Natural killer cell (primary cell): Measurements from ENCODE around the gene PGAP3. TPM values are rescaled to one million over a fixed set of nuclear protein-coding genes. Genes with fewer than 3 reads are reported as not detected.

Source experiments
- ATAC-seq, 3 donors: fragments of 150-1000 bp in 2 of 3; fragments of 200-7000 bp in 1 of 3; cut with Tn5 transposase; 1 replicate in 1 of 3; 2 replicates in 2 of 3; pipeline ENCODE4 v1.10.0; 2021; ENCODE audit warnings: mild to moderate bottlenecking in 2 of 3, moderate library complexity in 2 of 3
- DNase-seq, 2 donors: peaks; one replicate each; pipeline versions ENCODE4 v3.0.0 to v3.0.0-alpha.2; 2013 to 2021; ENCODE audit warnings: mixed read lengths in 1 of 2
- H3K27ac ChIP-seq: one replicate; pipeline ENCODE4 v1.5.1; 2013; ENCODE audit warnings: mild to moderate bottlenecking, low read length
- H3K27me3 ChIP-seq: one replicate; pipeline ENCODE4 v1.6.1; 2013; ENCODE audit warnings: low read length; ENCODE audit not compliant: control insufficient read depth, insufficient read depth
- H3K36me3 ChIP-seq: one replicate; pipeline ENCODE4 v1.6.1; 2013; ENCODE audit warnings: low read length; ENCODE audit not compliant: control insufficient read depth, insufficient read depth
- H3K4me1 ChIP-seq: one replicate; pipeline ENCODE4 v1.6.1; 2013; ENCODE audit warnings: low read length; ENCODE audit not compliant: control insufficient read depth, insufficient read depth
- H3K4me3 ChIP-seq: one replicate; pipeline ENCODE4 v1.5.1; 2013; ENCODE audit warnings: low read length
- H3K9me3 ChIP-seq: one replicate; pipeline ENCODE4 v1.6.1; 2013; ENCODE audit warnings: low read length; ENCODE audit not compliant: control insufficient read depth, insufficient read depth
- H3K27ac Mint-ChIP-seq, 2 donors: one replicate each; pipeline ENCODE4 v1.8.0; 2022; ENCODE audit warnings: mild to moderate bottlenecking in 2 of 2, mixed read lengths in 2 of 2, moderate library complexity in 1 of 2
- H3K27me3 Mint-ChIP-seq, 2 donors: one replicate each; pipeline ENCODE4 v1.8.0; 2022; ENCODE audit warnings: low read depth in 2 of 2, mixed read lengths in 2 of 2
- H3K36me3 Mint-ChIP-seq: one replicate; pipeline ENCODE4 v1.8.0; 2022; ENCODE audit warnings: mixed read lengths
- H3K4me1 Mint-ChIP-seq, 2 donors: one replicate each; pipeline ENCODE4 v1.8.0; 2022; ENCODE audit warnings: mixed read lengths in 2 of 2
- H3K4me3 Mint-ChIP-seq: one replicate; pipeline ENCODE4 v1.8.0; 2022; ENCODE audit warnings: mild to moderate bottlenecking, moderate library complexity, mixed read lengths
- H3K9me3 Mint-ChIP-seq, 2 donors: one replicate each; pipeline ENCODE4 v1.8.0; 2022; ENCODE audit warnings: mixed read lengths in 2 of 2
- WGBS: methylation state at CpG from one replicate; pipeline ENCODE4 v1.1.7; 2013; ENCODE audit warnings: missing lambda C conversion rate; ENCODE audit not compliant: insufficient coverage; 5-methylcytosine and 5-hydroxymethylcytosine counted together
- intact Hi-C: fragments of 100-400 bp; cut with micrococcal nuclease; formaldehyde crosslinking; loops from one replicate; pipeline ENCODE4 v1.14.2; 2022
- total RNA-seq, 4 donors: library from RNA; stranded (reverse); fragments of 120-200 nt in 1 of 4; gene quantifications; one replicate each; pipeline versions ENCODE4 v1.2.3 to v1.2.4, GENCODE V29; 2013 to 2022
- TF ChIP-seq, protein P1 (sequence below): fragments of 200-600 bp; IDR thresholded peaks from one replicate; pipeline ENCODE4 v1.8.0; 2022; ENCODE audit warnings: antibody characterized with exemption

Gene PGAP3
- total RNA-seq, 3 donors from 2014 or later (not counting 1 experiment from before 2014, with no cell fraction given) = 45.8 to 57.8 (median 52.4) TPM

DNA sequence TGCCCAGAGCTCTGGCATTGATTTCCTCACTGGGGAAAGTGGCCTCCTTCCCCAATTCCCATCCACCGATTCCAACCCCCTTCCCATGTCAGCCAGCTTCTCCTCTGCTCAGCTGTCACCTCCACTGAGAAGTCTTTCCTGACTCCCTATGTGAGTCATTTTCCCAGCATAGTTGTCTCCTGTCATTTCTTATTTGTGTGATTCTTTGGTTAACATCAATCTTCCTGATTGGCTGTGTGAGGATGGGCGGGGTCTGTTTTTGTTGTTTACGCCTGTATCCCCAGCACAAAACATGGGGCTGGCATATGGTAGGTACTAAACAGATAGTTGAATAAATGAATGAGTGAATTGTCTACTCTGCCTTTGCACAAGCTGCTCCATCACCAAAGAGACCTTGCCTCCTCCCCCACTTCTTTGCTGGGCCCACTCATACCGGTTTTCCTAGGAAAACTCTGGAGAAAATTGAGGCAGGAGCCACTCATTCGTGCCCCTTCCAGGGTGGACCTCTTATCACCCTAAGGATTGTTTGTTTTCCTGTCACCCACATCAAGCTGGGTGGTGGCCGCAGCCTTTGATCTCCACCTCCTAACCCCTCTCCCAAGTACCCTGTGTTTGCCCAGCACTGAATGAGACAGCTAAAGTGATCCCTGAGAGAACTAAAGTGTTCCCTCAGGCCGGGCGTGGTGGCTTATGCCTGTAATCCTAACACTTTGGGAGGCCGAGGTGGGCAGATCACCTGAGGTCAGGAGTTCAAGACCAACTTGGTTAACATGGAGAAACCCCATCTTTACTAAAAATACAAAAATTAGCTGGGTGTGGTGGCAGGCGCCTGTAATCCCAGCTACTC lies 48.7 kb upstream of the PGAP3 start:
- Mint-ChIP-seq H3K4me3 (no peak overlapping the region), H3K36me3 (no peaks in the 10 kb centered on the region), H3K27me3 (peaks cover 18 to 27% of the 10 kb centered on the region in 2 donors), H3K9me3 (no peaks in the 10 kb centered on the region), H3K4me1 (peaks cover 6 to 20% of the 10 kb centered on the region in 2 donors), H3K27ac (no peak overlapping the region)
- H3K36me3 ChIP-seq = no peaks in the 10 kb centered on the region
- WGBS = 89% methylated on average over 10 of the region's 10 CpGs
- no peak overlapping the region for H3K27ac ChIP-seq
- no peak for ATAC-seq
- H3K27me3 ChIP-seq = peaks cover 21% of the 10 kb centered on the region
- intact Hi-C loops = loop anchor here (10.0 kb wide), 1 partner anchor 62 kb away; no protein-coding TSS in a partner anchor
- H3K9me3 ChIP-seq = no peaks in the 10 kb centered on the region
- no peak for DNase-seq
- no peak overlapping the region for H3K4me3 ChIP-seq
- peaks cover 22% of the 10 kb centered on the region for H3K4me1 ChIP-seq
- TF ChIP-seq, protein P1, sequence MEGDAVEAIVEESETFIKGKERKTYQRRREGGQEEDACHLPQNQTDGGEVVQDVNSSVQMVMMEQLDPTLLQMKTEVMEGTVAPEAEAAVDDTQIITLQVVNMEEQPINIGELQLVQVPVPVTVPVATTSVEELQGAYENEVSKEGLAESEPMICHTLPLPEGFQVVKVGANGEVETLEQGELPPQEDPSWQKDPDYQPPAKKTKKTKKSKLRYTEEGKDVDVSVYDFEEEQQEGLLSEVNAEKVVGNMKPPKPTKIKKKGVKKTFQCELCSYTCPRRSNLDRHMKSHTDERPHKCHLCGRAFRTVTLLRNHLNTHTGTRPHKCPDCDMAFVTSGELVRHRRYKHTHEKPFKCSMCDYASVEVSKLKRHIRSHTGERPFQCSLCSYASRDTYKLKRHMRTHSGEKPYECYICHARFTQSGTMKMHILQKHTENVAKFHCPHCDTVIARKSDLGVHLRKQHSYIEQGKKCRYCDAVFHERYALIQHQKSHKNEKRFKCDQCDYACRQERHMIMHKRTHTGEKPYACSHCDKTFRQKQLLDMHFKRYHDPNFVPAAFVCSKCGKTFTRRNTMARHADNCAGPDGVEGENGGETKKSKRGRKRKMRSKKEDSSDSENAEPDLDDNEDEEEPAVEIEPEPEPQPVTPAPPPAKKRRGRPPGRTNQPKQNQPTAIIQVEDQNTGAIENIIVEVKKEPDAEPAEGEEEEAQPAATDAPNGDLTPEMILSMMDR = no peak

DNA sequence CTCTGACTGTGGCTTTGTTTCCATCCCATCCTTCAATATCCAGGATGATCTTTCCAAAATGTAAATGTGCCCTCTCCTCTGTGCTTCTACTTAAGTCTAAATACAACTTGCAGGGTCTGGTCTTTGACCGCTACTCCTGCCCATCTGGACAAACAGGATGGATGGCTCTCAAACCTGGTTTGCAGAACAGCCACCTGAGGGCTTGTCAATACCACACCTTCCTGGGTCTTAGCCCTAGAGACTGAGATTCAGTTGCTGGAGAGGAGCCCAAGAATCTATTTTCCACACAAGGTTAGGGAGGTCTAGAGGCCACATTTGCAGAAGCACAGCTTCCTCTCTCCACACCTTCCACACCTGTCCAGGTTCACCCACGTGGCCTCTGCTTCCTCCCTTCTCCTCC lies 48.0 kb upstream of the PGAP3 start:
- Mint-ChIP-seq H3K4me1 (peaks cover 6 to 13% of the 10 kb centered on the region in 2 donors), H3K9me3 (no peaks in the 10 kb centered on the region), H3K36me3 (no peaks in the 10 kb centered on the region), H3K27ac (no peak overlapping the region), H3K4me3 (no peak overlapping the region), H3K27me3 (peaks cover 18 to 27% of the 10 kb centered on the region in 2 donors)
- no peaks in the 10 kb centered on the region for H3K36me3 ChIP-seq
- 75% methylated on average over 2 of the region's 2 CpGs for WGBS
- no peaks in the 10 kb centered on the region for H3K9me3 ChIP-seq
- intact Hi-C loops = loop anchor here (10.0 kb wide), 1 partner anchor 61 kb away; no protein-coding TSS in a partner anchor
- H3K4me3 ChIP-seq = no peak overlapping the region
- TF ChIP-seq, protein P1 = no peak
- H3K4me1 ChIP-seq = peaks cover 24% of the 10 kb centered on the region
- H3K27me3 ChIP-seq = peaks cover 21% of the 10 kb centered on the region
- ATAC-seq (no peak), DNase-seq (no peak)
- no peak overlapping the region for H3K27ac ChIP-seq

DNA sequence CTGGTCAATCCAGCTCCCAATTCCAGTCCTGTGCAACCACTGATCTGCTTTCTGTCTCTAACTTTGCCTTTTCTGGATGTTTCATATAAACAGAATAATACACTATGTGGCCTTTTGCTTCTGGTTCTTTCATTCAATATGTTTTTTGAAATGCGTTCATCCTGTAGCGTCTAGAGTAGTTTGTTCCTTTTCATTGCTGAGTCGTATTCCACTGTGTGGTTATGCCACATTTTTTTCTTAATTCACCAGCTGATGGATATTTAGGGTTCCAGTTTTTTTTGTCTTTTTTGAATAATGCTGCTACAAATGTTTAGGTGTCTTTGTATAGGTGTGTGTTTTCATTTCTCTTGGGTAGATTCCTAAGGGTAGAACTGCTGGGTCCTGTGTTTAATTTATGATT lies 44.7 kb upstream of the PGAP3 start:
- Histone ChIP-seq H3K36me3 (peaks cover 18% of the 10 kb centered on the region), H3K4me3 (no peak overlapping the region), H3K27me3 (peaks cover 2% of the 10 kb centered on the region), H3K4me1 (peaks cover 22% of the 10 kb centered on the region), H3K27ac (no peak overlapping the region), H3K9me3 (no peaks in the 10 kb centered on the region)
- intact Hi-C loops = loop anchor here (10.0 kb wide), 1 partner anchor 58 kb away; no protein-coding TSS in a partner anchor
- H3K27ac Mint-ChIP-seq = no peak overlapping the region
- no peaks in the 10 kb centered on the region for H3K36me3 Mint-ChIP-seq
- TF ChIP-seq, protein P1 = no peak
- H3K4me1 Mint-ChIP-seq = peaks cover 13 to 23% of the 10 kb centered on the region in 2 donors
- no peak for DNase-seq
- peaks cover 4 to 10% of the 10 kb centered on the region in 2 donors for H3K27me3 Mint-ChIP-seq
- peak overlapping the region; percentile 45 for H3K4me3 Mint-ChIP-seq
- H3K9me3 Mint-ChIP-seq = no peaks in the 10 kb centered on the region
- WGBS = 93% methylated on average over 3 of the region's 3 CpGs
- ATAC-seq = no peak
